ENCODE data around the gene RNASEH2B. TPM values are rescaled to one million over a fixed set of nuclear protein-coding genes. Genes with fewer than 3 reads are reported as not detected.
A peak's percentile ranks its signal among the peaks of the same experiment; 100 is the strongest.

RNASEH2B gene
- total and polyA plus RNA-seq, 4 donors, result 31.2 to 97.4 (median 48.2) TPM

- Histone ChIP-seq H3K4me3 (ENCODE audit: low read depth, low read length) (no peak overlapping the region), H3K27ac (ENCODE audit: low read depth, low read length) (no peak overlapping the region), H3K27me3 (ENCODE audit: control insufficient read depth, insufficient read depth, low read length) (no peaks in the 10 kb centered on the region), H3K9me3 (ENCODE audit: control insufficient read depth, insufficient read depth, low read length) (no peaks in the 10 kb centered on the region), H3K4me1 (ENCODE audit: control insufficient read depth, insufficient read depth, low read length) (no peaks in the 10 kb centered on the region), H3K36me3 (ENCODE audit: control insufficient read depth, insufficient read depth, low read length) (no peaks in the 10 kb centered on the region)
- no CpG with 5 or more reads among the region's 1 CpG for WGBS (ENCODE audit: insufficient coverage)
- no peak for DNase-seq (ENCODE audit: low read depth in 4 of 6, low spot score in 6 of 6)
Measured at GRCh38 chr13:50898338-50898737, 11.3 kb upstream of the RNASEH2B start.

- no peaks in the 10 kb centered on the region for H3K4me1 ChIP-seq (ENCODE audit: control insufficient read depth, insufficient read depth, low read length)
- H3K9me3 ChIP-seq (ENCODE audit: control insufficient read depth, insufficient read depth, low read length), result no peaks in the 10 kb centered on the region
- H3K4me3 ChIP-seq (ENCODE audit: low read depth, low read length), result no peak overlapping the region
- no peak overlapping the region for H3K27ac ChIP-seq (ENCODE audit: low read depth, low read length)
- no peaks in the 10 kb centered on the region for H3K36me3 ChIP-seq (ENCODE audit: control insufficient read depth, insufficient read depth, low read length)
- 100% methylated on average over 1 of the region's 2 CpGs for WGBS (ENCODE audit: insufficient coverage)
- H3K27me3 ChIP-seq (ENCODE audit: control insufficient read depth, insufficient read depth, low read length), result no peaks in the 10 kb centered on the region
- no peak for DNase-seq (ENCODE audit: low read depth in 4 of 6, low spot score in 6 of 6)
Measured at GRCh38 chr13:50901701-50902100, 7.9 kb upstream of the RNASEH2B start.

GRCh38 chr13:50905256-50905655 is 4.3 kb upstream of the RNASEH2B start:
- Histone ChIP-seq H3K4me3 (ENCODE audit: low read depth, low read length) (no peak overlapping the region), H3K27ac (ENCODE audit: low read depth, low read length) (no peak overlapping the region), H3K27me3 (ENCODE audit: control insufficient read depth, insufficient read depth, low read length) (no peaks in the 10 kb centered on the region), H3K4me1 (ENCODE audit: control insufficient read depth, insufficient read depth, low read length) (peaks cover 1% of the 10 kb centered on the region), H3K9me3 (ENCODE audit: control insufficient read depth, insufficient read depth, low read length) (no peaks in the 10 kb centered on the region), H3K36me3 (ENCODE audit: control insufficient read depth, insufficient read depth, low read length) (no peaks in the 10 kb centered on the region)
- no CpG with 5 or more reads among the region's 4 CpGs for WGBS (ENCODE audit: insufficient coverage)
- no peak for DNase-seq (ENCODE audit: low read depth in 4 of 6, low spot score in 6 of 6)

GRCh38 chr13:50907781-50908180 is 1.8 kb upstream of the RNASEH2B start:
- Histone ChIP-seq H3K9me3 (ENCODE audit: control insufficient read depth, insufficient read depth, low read length) (no peaks in the 10 kb centered on the region), H3K4me3 (ENCODE audit: low read depth, low read length) (no peak overlapping the region), H3K4me1 (ENCODE audit: control insufficient read depth, insufficient read depth, low read length) (peaks cover 10% of the 10 kb centered on the region), H3K36me3 (ENCODE audit: control insufficient read depth, insufficient read depth, low read length) (no peaks in the 10 kb centered on the region), H3K27me3 (ENCODE audit: control insufficient read depth, insufficient read depth, low read length) (no peaks in the 10 kb centered on the region), H3K27ac (ENCODE audit: low read depth, low read length) (no peak overlapping the region)
- no peak for DNase-seq (ENCODE audit: low read depth in 4 of 6, low spot score in 6 of 6)
- WGBS (ENCODE audit: insufficient coverage), result no CpG with 5 or more reads among the region's 7 CpGs

- H3K27ac ChIP-seq (ENCODE audit: low read depth, low read length), result no peak overlapping the region
- H3K4me1 ChIP-seq (ENCODE audit: control insufficient read depth, insufficient read depth, low read length), result peaks cover 10% of the 10 kb centered on the region
- no peaks in the 10 kb centered on the region for H3K36me3 ChIP-seq (ENCODE audit: control insufficient read depth, insufficient read depth, low read length)
- H3K9me3 ChIP-seq (ENCODE audit: control insufficient read depth, insufficient read depth, low read length), result no peaks in the 10 kb centered on the region
- no peaks in the 10 kb centered on the region for H3K27me3 ChIP-seq (ENCODE audit: control insufficient read depth, insufficient read depth, low read length)
- no CpG with 5 or more reads among the region's 4 CpGs for WGBS (ENCODE audit: insufficient coverage)
- H3K4me3 ChIP-seq (ENCODE audit: low read depth, low read length), result no peak overlapping the region
- DNase-seq (ENCODE audit: low read depth in 4 of 6, low spot score in 6 of 6), result no peak
Measured at GRCh38 chr13:50908371-50908770, 1.2 kb upstream of the RNASEH2B start.

- WGBS (ENCODE audit: insufficient coverage), result 2% methylated on average over 12 of the region's 13 CpGs
Measured at GRCh38 chr13:50910485-50910805, 854 bp downstream of the RNASEH2B start.

GRCh38 chr13:50911081-50911631 is 1.6 kb downstream of the RNASEH2B start:
- H3K4me3 ChIP-seq (ENCODE audit: low read depth, low read length), result peak overlapping the region; percentile 81
- H3K4me1 ChIP-seq (ENCODE audit: control insufficient read depth, insufficient read depth, low read length), result peaks cover 10% of the 10 kb centered on the region
- H3K27ac ChIP-seq (ENCODE audit: low read depth, low read length), result peak overlapping the region; percentile 90
- no peak for DNase-seq (ENCODE audit: low read depth in 4 of 6, low spot score in 6 of 6)
- no peaks in the 10 kb centered on the region for H3K9me3 ChIP-seq (ENCODE audit: control insufficient read depth, insufficient read depth, low read length)
- no peaks in the 10 kb centered on the region for H3K36me3 ChIP-seq (ENCODE audit: control insufficient read depth, insufficient read depth, low read length)
- 100% methylated on average over 1 of the region's 3 CpGs for WGBS (ENCODE audit: insufficient coverage)
- H3K27me3 ChIP-seq (ENCODE audit: control insufficient read depth, insufficient read depth, low read length), result no peaks in the 10 kb centered on the region

More at GRCh38 chr13:50910485-50910805, 854 bp downstream of the RNASEH2B start:
- Histone ChIP-seq H3K27ac (ENCODE audit: low read depth, low read length) (peak overlapping the region; percentile 90), H3K36me3 (ENCODE audit: control insufficient read depth, insufficient read depth, low read length) (no peaks in the 10 kb centered on the region), H3K4me1 (ENCODE audit: control insufficient read depth, insufficient read depth, low read length) (peaks cover 10% of the 10 kb centered on the region), H3K4me3 (ENCODE audit: low read depth, low read length) (peak overlapping the region; percentile 81), H3K9me3 (ENCODE audit: control insufficient read depth, insufficient read depth, low read length) (no peaks in the 10 kb centered on the region), H3K27me3 (ENCODE audit: control insufficient read depth, insufficient read depth, low read length) (no peaks in the 10 kb centered on the region)
- peak in 3 of 6 donors; percentile 10 to 46 (median 24) for DNase-seq (ENCODE audit: low read depth in 4 of 6, low spot score in 6 of 6)

GRCh38 chr13:50911937-50912795 is 2.6 kb downstream of the RNASEH2B start:
- no peaks in the 10 kb centered on the region for H3K27me3 ChIP-seq (ENCODE audit: control insufficient read depth, insufficient read depth, low read length)
- no peak overlapping the region for H3K27ac ChIP-seq (ENCODE audit: low read depth, low read length)
- no peaks in the 10 kb centered on the region for H3K9me3 ChIP-seq (ENCODE audit: control insufficient read depth, insufficient read depth, low read length)
- no peak overlapping the region for H3K4me3 ChIP-seq (ENCODE audit: low read depth, low read length)
- DNase-seq (ENCODE audit: low read depth in 4 of 6, low spot score in 6 of 6), result peak; percentile 65 to 95 (median 82)
- H3K36me3 ChIP-seq (ENCODE audit: control insufficient read depth, insufficient read depth, low read length), result no peaks in the 10 kb centered on the region
- 62% methylated on average over 5 of the region's 9 CpGs for WGBS (ENCODE audit: insufficient coverage)
- H3K4me1 ChIP-seq (ENCODE audit: control insufficient read depth, insufficient read depth, low read length), result peaks cover 15% of the 10 kb centered on the region

- no peak for DNase-seq (ENCODE audit: low read depth in 4 of 6, low spot score in 6 of 6)
- H3K4me1 ChIP-seq (ENCODE audit: control insufficient read depth, insufficient read depth, low read length), result peaks cover 15% of the 10 kb centered on the region
- H3K27me3 ChIP-seq (ENCODE audit: control insufficient read depth, insufficient read depth, low read length), result no peaks in the 10 kb centered on the region
- no peak overlapping the region for H3K4me3 ChIP-seq (ENCODE audit: low read depth, low read length)
- no peaks in the 10 kb centered on the region for H3K9me3 ChIP-seq (ENCODE audit: control insufficient read depth, insufficient read depth, low read length)
- no CpG with 5 or more reads among the region's 2 CpGs for WGBS (ENCODE audit: insufficient coverage)
- no peaks in the 10 kb centered on the region for H3K36me3 ChIP-seq (ENCODE audit: control insufficient read depth, insufficient read depth, low read length)
- H3K27ac ChIP-seq (ENCODE audit: low read depth, low read length), result no peak overlapping the region
Measured at GRCh38 chr13:50912851-50913250, 3.3 kb downstream of the RNASEH2B start.

GRCh38 chr13:50914176-50914700 is 4.6 kb downstream of the RNASEH2B start:
- no peaks in the 10 kb centered on the region for H3K9me3 ChIP-seq (ENCODE audit: control insufficient read depth, insufficient read depth, low read length)
- DNase-seq (ENCODE audit: low read depth in 4 of 6, low spot score in 6 of 6), result no peak
- WGBS (ENCODE audit: insufficient coverage), result 71% methylated on average over 8 of the region's 9 CpGs
- H3K36me3 ChIP-seq (ENCODE audit: control insufficient read depth, insufficient read depth, low read length), result no peaks in the 10 kb centered on the region
- peaks cover 15% of the 10 kb centered on the region for H3K4me1 ChIP-seq (ENCODE audit: control insufficient read depth, insufficient read depth, low read length)
- H3K27me3 ChIP-seq (ENCODE audit: control insufficient read depth, insufficient read depth, low read length), result no peaks in the 10 kb centered on the region
- peak overlapping the region; percentile 30 for H3K27ac ChIP-seq (ENCODE audit: low read depth, low read length)
- H3K4me3 ChIP-seq (ENCODE audit: low read depth, low read length), result no peak overlapping the region
